Large intestine (tissue), 12 donors: ENCODE results near the gene CNPY4. TPM values are rescaled to one million over a fixed set of nuclear protein-coding genes. Genes with fewer than 3 reads are reported as not detected.

Experiments used
- DNase-seq, 2 donors: peaks; one replicate each; pipeline versions ENCODE4 v3.0.0 to v3.0.0-alpha.2; 2013
- H3K27ac ChIP-seq: one replicate; pipeline ENCODE4 v1.5.1; 2013; ENCODE audit warnings: low read length
- H3K27me3 ChIP-seq: 2 replicates; pipeline ENCODE4 v1.6.1; 2013; ENCODE audit warnings: low read length; ENCODE audit not compliant: control insufficient read depth, insufficient read depth
- H3K36me3 ChIP-seq: 2 replicates; pipeline ENCODE4 v1.6.1; 2013; ENCODE audit warnings: low read length; ENCODE audit not compliant: control insufficient read depth, insufficient read depth
- H3K4me1 ChIP-seq: one replicate; pipeline ENCODE4 v1.6.1; 2013; ENCODE audit warnings: low read length; ENCODE audit not compliant: control insufficient read depth, insufficient read depth
- H3K4me3 ChIP-seq: one replicate; pipeline ENCODE4 v1.5.1; 2013; ENCODE audit warnings: low read length
- H3K9me3 ChIP-seq: one replicate; pipeline ENCODE4 v1.6.1; 2013; ENCODE audit warnings: mild to moderate bottlenecking, low read depth, low read length, moderate library complexity; ENCODE audit not compliant: control insufficient read depth
- WGBS: methylation state at CpG from one replicate; pipeline ENCODE4 v1.1.5; 2013; ENCODE audit warnings: low lambda C conversion rate; ENCODE audit not compliant: insufficient coverage; 5-methylcytosine and 5-hydroxymethylcytosine counted together
- long read RNA-seq, 11 donors: transcript quantifications; one replicate each; lab custom pipeline, GENCODE V29; 2026
- polyA plus RNA-seq: library from polyadenylated mRNA; unstranded; fragments of 120-200 nt; gene quantifications from one replicate; pipeline ENCODE4 v1.2.1, GENCODE V29; 2013

The CNPY4 gene, protein sequence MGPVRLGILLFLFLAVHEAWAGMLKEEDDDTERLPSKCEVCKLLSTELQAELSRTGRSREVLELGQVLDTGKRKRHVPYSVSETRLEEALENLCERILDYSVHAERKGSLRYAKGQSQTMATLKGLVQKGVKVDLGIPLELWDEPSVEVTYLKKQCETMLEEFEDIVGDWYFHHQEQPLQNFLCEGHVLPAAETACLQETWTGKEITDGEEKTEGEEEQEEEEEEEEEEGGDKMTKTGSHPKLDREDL
- 20.1 TPM for polyA plus RNA-seq
- long read RNA-seq, donor 1, transcript CNPY4-201 (6 exons, 1,502 nt): major isoform, 5 of 7 reads
- long read RNA-seq, donor 1, partial matches to known transcripts: 0 of 7 reads
- long read RNA-seq, donor 1, other reads (novel, unspliced or antisense): 0 of 7 reads
- long read RNA-seq, donor 2, transcript CNPY4-201 (6 exons, 1,502 nt): major isoform, 6 of 9 reads
- long read RNA-seq, donor 2, partial matches to known transcripts: 0 of 9 reads
- long read RNA-seq, donor 2, other reads (novel, unspliced or antisense): 0 of 9 reads
- long read RNA-seq, donor 3, transcript CNPY4-201 (6 exons, 1,502 nt): major isoform, 7 of 8 reads
- long read RNA-seq, donor 3, partial matches to known transcripts: 0 of 8 reads
- long read RNA-seq, donor 3, other reads (novel, unspliced or antisense): 0 of 8 reads
- long read RNA-seq, donor 4: 0 reads
- long read RNA-seq, donor 5, transcript CNPY4-201 (6 exons, 1,502 nt): major isoform, 7 of 17 reads
- long read RNA-seq, donor 5, partial matches to known transcripts: 7 of 17 reads
- long read RNA-seq, donor 5, other reads (novel, unspliced or antisense): 0 of 17 reads
- long read RNA-seq, donor 6, transcript CNPY4-201 (6 exons, 1,502 nt): major isoform, 6 of 6 reads
- long read RNA-seq, donor 6, partial matches to known transcripts: 0 of 6 reads
- long read RNA-seq, donor 6, other reads (novel, unspliced or antisense): 0 of 6 reads
- long read RNA-seq, donor 7, transcript CNPY4-201 (6 exons, 1,502 nt): major isoform, 6 of 14 reads
- long read RNA-seq, donor 7, partial matches to known transcripts: 6 of 14 reads
- long read RNA-seq, donor 7, other reads (novel, unspliced or antisense): 0 of 14 reads
- long read RNA-seq, donor 8, partial matches to known transcripts: 0 of 4 reads
- long read RNA-seq, donor 8, other reads (novel, unspliced or antisense): 0 of 4 reads
- long read RNA-seq, donor 9, transcript CNPY4-201 (6 exons, 1,502 nt): major isoform, 7 of 14 reads
- long read RNA-seq, donor 9, partial matches to known transcripts: 6 of 14 reads
- long read RNA-seq, donor 9, other reads (novel, unspliced or antisense): 0 of 14 reads
- long read RNA-seq, donor 10, partial matches to known transcripts: 0 of 2 reads
- long read RNA-seq, donor 10, other reads (novel, unspliced or antisense): 0 of 2 reads
- long read RNA-seq, donor 11, partial matches to known transcripts: 0 of 4 reads
- long read RNA-seq, donor 11, other reads (novel, unspliced or antisense): 0 of 4 reads

DNA sequence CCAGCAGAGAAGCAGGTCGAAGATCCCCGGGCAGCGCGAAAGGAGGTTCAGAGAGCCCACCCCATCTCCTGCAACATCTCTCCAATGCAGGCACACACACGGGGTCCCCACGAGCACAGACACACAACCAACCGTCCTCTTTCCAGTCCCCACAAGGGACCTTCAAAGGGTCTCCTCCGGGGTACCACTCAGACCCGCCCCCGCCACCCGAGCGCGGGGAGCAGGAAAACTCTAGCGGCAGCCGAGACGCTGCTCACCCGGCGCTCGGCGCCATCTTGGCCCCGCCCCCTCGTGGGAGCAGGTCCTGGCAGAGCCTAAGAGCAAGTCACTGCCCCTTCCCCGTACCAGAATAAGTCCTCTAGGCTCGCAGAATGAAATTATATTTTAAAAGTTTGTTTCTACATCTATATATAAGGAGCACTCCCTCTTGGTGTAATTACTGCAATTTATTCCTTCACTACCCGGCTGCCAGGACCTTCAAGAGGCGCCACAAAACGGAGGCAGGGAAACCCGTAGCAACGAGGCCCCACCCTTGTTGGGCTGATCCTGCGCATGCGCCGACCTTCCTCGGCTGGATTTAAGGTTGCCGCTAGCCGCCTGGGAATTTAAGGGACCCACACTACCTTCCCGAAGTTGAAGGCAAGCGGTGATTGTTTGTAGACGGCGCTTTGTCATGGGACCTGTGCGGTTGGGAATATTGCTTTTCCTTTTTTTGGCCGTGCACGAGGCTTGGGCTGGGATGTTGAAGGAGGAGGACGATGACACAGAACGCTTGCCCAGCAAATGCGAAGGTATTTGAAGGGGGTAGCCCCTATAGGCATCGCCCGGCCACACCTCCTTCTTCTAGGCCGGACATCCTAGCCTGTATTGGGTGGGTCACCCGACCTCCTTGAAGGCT, at the start of gene CNPY4, which contains the start of gene TAF6:
CNPY4 (plus strand) TSS at position 563 of the 898 bp plus-strand sequence; CDS start at position 674, 111 bp downstream.
TAF6 (minus strand) TSS at position 287 of the 898 bp plus-strand sequence. CDS start 5,149 bp downstream, outside the sequence.
- whole genome bisulfite sequencing: 0% methylated on average over 1 of the region's 49 CpGs
- peaks cover 9% of the 10 kb centered on the region for H3K36me3 ChIP-seq
- H3K4me3 ChIP-seq: peak within 1 kb of the TSS; percentile 76
- peak within 1 kb of the TSS; percentile 54 for H3K27ac ChIP-seq
- DNase-seq: peak; percentile 92 to 93
- no peaks in the 10 kb centered on the region for H3K27me3 ChIP-seq
- no peaks in the 10 kb centered on the region for H3K9me3 ChIP-seq
- peaks cover 15% of the 10 kb centered on the region for H3K4me1 ChIP-seq

DNA sequence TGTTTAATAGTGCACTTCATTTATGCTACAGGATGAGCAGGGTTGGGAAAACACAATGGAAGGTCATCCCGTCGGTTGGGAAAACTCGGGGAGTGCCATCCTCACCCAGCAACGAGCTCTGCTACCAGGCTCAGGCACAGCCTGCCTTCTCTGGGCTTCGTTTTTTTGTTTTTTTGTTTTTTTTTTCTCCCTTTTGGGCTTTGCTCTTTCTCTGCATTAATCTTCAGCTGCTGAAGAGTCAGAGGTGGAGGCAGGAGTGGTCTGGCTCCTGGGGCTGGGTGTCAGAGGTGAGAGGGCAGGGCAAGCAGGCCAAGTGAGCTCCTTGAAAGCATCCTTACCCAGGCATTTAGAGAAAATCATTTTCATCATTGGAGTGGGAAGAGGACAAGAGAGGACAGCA, 49.4 kb upstream of the CNPY4 start:
- no peak for DNase-seq
- Histone ChIP-seq H3K4me1 (no peaks in the 10 kb centered on the region), H3K4me3 (no peak overlapping the region), H3K27ac (no peak overlapping the region), H3K27me3 (no peaks in the 10 kb centered on the region), H3K36me3 (peaks cover 69% of the 10 kb centered on the region), H3K9me3 (peaks cover 40% of the 10 kb centered on the region)
- WGBS: 100% methylated on average over 5 of the region's 5 CpGs

DNA sequence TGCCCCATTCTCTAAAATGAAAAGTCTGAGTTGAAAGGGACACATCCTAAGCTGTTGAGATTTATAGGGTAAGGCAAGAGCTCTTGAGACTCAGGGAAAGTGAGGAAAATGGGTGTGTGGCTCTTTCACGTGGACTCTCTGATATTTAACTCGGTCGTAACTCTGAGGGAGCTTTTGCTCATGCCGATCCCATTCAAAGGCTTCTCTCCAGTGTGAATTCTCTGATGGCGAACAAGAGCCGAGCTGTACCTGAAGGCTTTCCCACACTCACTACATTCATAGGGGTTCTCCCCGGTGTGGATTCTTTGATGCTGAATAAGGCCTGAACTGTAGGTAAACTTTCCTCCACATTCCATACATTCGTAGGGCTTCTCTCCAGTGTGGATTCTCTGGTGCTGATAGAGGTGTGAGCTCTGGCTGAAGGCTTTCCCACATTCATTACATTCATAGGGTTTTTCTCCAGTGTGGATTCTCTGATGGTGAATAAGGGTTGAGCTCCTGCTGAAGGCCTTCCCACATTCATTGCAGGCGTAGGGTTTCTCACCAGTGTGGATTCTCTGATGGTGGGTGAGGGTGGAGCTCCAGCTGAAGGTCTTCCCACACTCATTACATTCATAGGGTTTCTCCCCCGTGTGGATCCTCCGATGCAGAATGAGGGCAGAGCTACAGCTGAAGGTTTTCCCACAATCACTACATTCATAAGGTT, 48.3 kb upstream of the CNPY4 start:
- H3K27me3 ChIP-seq: no peaks in the 10 kb centered on the region
- H3K36me3 ChIP-seq: peaks cover 74% of the 10 kb centered on the region
- no peak overlapping the region for H3K4me3 ChIP-seq
- H3K9me3 ChIP-seq: peaks cover 40% of the 10 kb centered on the region
- peak in 1 of 2 donors; percentile 22 for DNase-seq
- WGBS: no CpG with 5 or more reads among the region's 11 CpGs
- H3K4me1 ChIP-seq: no peaks in the 10 kb centered on the region
- no peak overlapping the region for H3K27ac ChIP-seq

DNA sequence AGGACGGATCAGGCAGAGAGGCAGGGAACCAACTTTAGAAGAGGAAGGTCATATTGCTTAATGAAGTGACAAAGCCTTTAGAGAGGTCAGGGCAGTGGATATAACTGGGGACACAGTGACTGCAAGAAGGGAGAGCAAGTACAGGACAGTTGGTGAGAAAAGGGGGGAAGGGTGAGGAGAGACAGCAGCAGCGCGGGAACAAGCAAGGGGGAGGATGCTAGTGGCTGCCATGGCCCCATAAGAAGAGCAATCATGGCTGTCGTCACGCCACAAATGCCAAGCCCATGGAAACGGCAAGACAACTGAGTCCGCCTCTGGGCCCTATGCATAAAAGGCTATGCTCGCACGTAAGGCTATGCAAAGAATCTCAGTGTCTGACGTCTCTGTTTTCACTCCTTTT, 47.0 kb upstream of the CNPY4 start:
- H3K4me1 ChIP-seq: peaks cover 10% of the 10 kb centered on the region
- H3K36me3 ChIP-seq: peaks cover 81% of the 10 kb centered on the region

DNA sequence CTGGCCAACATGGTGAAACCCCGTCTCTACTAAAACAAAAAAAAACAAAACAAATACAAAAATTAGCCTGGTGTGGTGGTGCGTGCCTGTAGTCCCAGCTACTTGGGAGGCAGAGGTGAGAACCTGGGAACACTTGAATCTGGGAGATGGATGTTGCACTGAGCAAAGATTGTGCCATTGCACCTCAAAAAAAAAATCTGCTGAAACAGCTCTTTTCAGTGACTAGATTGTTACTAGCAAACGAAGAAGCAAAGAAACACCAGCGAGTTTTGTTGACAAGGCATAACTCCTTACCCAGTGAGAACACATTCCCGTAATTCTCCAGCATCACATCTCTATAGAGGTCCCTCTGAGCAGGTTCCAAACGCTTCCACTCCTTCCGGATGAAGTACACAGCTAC, 44.6 kb upstream of the CNPY4 start:
- H3K36me3 ChIP-seq: peaks cover 74% of the 10 kb centered on the region
- 85% methylated on average over 3 of the region's 7 CpGs for WGBS

More for the DNA sequence above, 47.0 kb upstream of the CNPY4 start:
- H3K27ac ChIP-seq: no peak overlapping the region
- no peak for DNase-seq
- no peak overlapping the region for H3K4me3 ChIP-seq
- H3K9me3 ChIP-seq: peaks cover 40% of the 10 kb centered on the region
- 100% methylated on average over 1 of the region's 10 CpGs for WGBS
- no peaks in the 10 kb centered on the region for H3K27me3 ChIP-seq

DNA sequence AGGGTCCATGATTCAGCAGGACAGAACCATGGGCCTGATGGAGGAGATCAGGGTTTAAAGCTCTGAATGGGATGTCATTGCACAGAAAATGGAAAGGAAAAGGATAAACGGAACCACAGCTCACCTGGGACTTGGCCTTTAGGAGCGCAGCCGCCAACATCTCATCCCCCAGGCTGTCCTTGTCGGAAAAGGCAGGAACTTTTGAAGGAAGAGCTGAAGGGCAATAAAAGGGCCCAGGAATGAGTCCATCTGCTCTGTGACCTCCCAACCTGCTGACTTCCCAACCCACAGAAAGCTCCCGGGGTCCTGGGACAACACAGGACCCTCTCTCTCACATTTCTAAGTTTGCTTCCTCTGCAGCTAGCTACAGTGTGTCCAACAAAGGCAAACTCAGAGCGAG, 44.0 kb upstream of the CNPY4 start:
- H3K4me1 ChIP-seq: peaks cover 34% of the 10 kb centered on the region
- no peak for DNase-seq
- no peak overlapping the region for H3K27ac ChIP-seq
- peaks cover 36% of the 10 kb centered on the region for H3K9me3 ChIP-seq
- H3K36me3 ChIP-seq: peaks cover 68% of the 10 kb centered on the region
- H3K4me3 ChIP-seq: no peak overlapping the region
- WGBS: no CpG with 5 or more reads among the region's 6 CpGs
- no peaks in the 10 kb centered on the region for H3K27me3 ChIP-seq

More for the DNA sequence above, 44.6 kb upstream of the CNPY4 start:
- DNase-seq: no peak
- Histone ChIP-seq H3K4me1 (peaks cover 30% of the 10 kb centered on the region), H3K27ac (no peak overlapping the region), H3K27me3 (no peaks in the 10 kb centered on the region), H3K9me3 (peaks cover 40% of the 10 kb centered on the region), H3K4me3 (no peak overlapping the region)

DNA sequence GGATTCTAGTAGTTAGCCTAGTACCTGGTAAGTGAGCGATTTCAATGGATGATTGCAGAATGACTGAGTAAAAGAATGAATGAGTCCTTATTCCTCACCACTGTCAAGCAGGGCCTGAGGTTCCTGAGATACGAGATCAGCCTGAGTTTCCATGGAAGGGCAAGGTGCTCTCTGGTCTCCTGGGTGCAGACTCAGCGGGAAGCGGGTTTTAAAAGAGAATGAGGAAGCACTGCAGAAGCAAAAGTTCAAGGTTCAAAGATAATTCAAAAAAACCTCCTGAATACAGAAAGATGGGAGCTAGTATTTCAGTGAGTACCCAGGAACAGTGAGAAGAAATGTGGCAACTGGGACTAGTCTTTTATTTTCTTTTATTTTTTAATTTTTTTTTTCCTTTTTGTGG, 42.2 kb upstream of the CNPY4 start:
- WGBS: no CpG with 5 or more reads among the region's 4 CpGs
- H3K4me3 ChIP-seq: no peak overlapping the region
- H3K27ac ChIP-seq: peak overlapping the region; percentile 82
- DNase-seq: peak; percentile 76 to 87
- peaks cover 34% of the 10 kb centered on the region for H3K4me1 ChIP-seq
- H3K36me3 ChIP-seq: peaks cover 50% of the 10 kb centered on the region
- no peaks in the 10 kb centered on the region for H3K27me3 ChIP-seq
- H3K9me3 ChIP-seq: peaks cover 21% of the 10 kb centered on the region

DNA sequence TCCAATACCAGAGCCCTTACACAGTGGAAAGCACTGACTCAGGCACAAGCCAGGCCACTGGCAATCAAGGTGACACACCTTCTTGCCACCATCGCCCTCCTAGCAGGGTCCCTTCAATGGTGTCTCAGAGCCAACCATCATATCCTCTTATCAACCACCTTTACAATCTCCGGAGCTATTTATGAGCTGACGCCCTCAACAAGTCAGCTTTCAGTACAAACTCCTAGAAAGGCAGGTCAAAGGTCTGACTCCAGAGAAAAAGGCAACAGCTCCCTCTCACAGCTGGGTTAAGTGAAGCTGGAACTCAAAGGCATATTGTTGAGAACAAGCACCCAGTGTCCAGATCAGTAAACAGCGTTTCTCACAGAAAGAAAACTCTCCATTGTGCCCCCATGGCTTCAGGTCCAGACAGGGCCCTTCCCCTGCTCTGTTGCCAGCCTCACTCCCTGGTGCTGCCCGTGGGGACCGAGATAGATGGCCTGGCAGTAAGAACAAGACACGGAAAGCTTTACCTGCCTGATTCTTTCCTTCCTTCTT, 40.3 kb upstream of the CNPY4 start:
- DNase-seq: peak; percentile 85 to 92
- H3K4me1 ChIP-seq: peaks cover 37% of the 10 kb centered on the region
- peaks cover 32% of the 10 kb centered on the region for H3K36me3 ChIP-seq
- peaks cover 2% of the 10 kb centered on the region for H3K9me3 ChIP-seq
- no peaks in the 10 kb centered on the region for H3K27me3 ChIP-seq
- peak overlapping the region; percentile 82 for H3K27ac ChIP-seq
- peak overlapping the region; percentile 98 for H3K4me3 ChIP-seq
- WGBS: no CpG with 5 or more reads among the region's 7 CpGs
